ENCODE data around the gene TJP3. TPM values are rescaled to one million over a fixed set of nuclear protein-coding genes. Genes with fewer than 3 reads are reported as not detected.

Gene TJP3
- total RNA-seq, 2 donors from 2014 or later = 1.1 TPM; not detected in 1

GRCh38 chr19:3746371-3747056 lies 38.3 kb downstream of the TJP3 start:
- Histone ChIP-seq H3K36me3 (peaks cover 15% of the 10 kb centered on the region), H3K4me1 (no peaks in the 10 kb centered on the region), H3K9me3 (no peaks in the 10 kb centered on the region), H3K27ac (no peak overlapping the region), H3K27me3 (no peaks in the 10 kb centered on the region), H3K4me3 (no peak overlapping the region)
- no peak for DNase-seq (ENCODE audit: low spot score)
- TF ChIP-seq CTCF (IDR thresholded peaks at IDR 0.05) = no peak

- no peaks in the 10 kb centered on the region for H3K9me3 ChIP-seq
- no peak for TF ChIP-seq CTCF (IDR thresholded peaks at IDR 0.05)
- no peaks in the 10 kb centered on the region for H3K27me3 ChIP-seq
- no peak overlapping the region for H3K4me3 ChIP-seq
- DNase-seq (ENCODE audit: low spot score) = no peak
- H3K4me1 ChIP-seq = no peaks in the 10 kb centered on the region
- no peak overlapping the region for H3K27ac ChIP-seq
- H3K36me3 ChIP-seq = peaks cover 40% of the 10 kb centered on the region
Observed at GRCh38 chr19:3748965-3749364, 40.8 kb downstream of the TJP3 start.

- Histone ChIP-seq H3K9me3 (no peaks in the 10 kb centered on the region), H3K36me3 (peaks cover 46% of the 10 kb centered on the region), H3K4me1 (no peaks in the 10 kb centered on the region), H3K4me3 (no peak overlapping the region), H3K27me3 (no peaks in the 10 kb centered on the region), H3K27ac (no peak overlapping the region)
- TF ChIP-seq CTCF (IDR thresholded peaks at IDR 0.05) = no peak
- DNase-seq (ENCODE audit: low spot score) = no peak
Observed at GRCh38 chr19:3750211-3750610, 42.0 kb downstream of the TJP3 start.

- H3K27me3 ChIP-seq = no peaks in the 10 kb centered on the region
- peaks cover 46% of the 10 kb centered on the region for H3K36me3 ChIP-seq
- H3K4me3 ChIP-seq = no peak overlapping the region
- H3K27ac ChIP-seq = no peak overlapping the region
- no peaks in the 10 kb centered on the region for H3K4me1 ChIP-seq
- no peak for DNase-seq (ENCODE audit: low spot score)
- TF ChIP-seq CTCF (IDR thresholded peaks at IDR 0.05) = no peak
- H3K9me3 ChIP-seq = no peaks in the 10 kb centered on the region
Observed at GRCh38 chr19:3751236-3751635, 43.1 kb downstream of the TJP3 start.

- TF ChIP-seq CTCF (IDR thresholded peaks at IDR 0.05) = no peak
- Histone ChIP-seq H3K4me3 (no peak overlapping the region), H3K27ac (no peak overlapping the region), H3K36me3 (peaks cover 58% of the 10 kb centered on the region), H3K27me3 (no peaks in the 10 kb centered on the region), H3K4me1 (no peaks in the 10 kb centered on the region), H3K9me3 (no peaks in the 10 kb centered on the region)
- no peak for DNase-seq (ENCODE audit: low spot score)
Observed at GRCh38 chr19:3752492-3752891, 44.3 kb downstream of the TJP3 start.

All from right atrium auricular region (tissue), 2 donors.